Keratinocyte (primary cell): Measurements from ENCODE around the gene PLAC9.

ENCODE experiments used
- EZH2 ChIP-seq: IDR thresholded peaks from one replicate; pipeline ENCODE4 v1.6.1; 2012; ENCODE audit warnings: inconsistent platforms, mild to moderate bottlenecking, low read length, moderate library complexity
- TF ChIP-seq, protein P1 (sequence below), 3 experiments: IDR thresholded peaks in 1 of 3; conservative IDR thresholded peaks in 1 of 3; optimal IDR thresholded peaks in 1 of 3; 2 replicates in 2 of 3; 3 replicates in 1 of 3; pipeline versions ENCODE3 to v1.5.1; 2011; ENCODE audit warnings: low read length in 3 of 3, mild to moderate bottlenecking in 3 of 3, moderate library complexity in 2 of 3, control low read depth in 1 of 3, inconsistent platforms in 1 of 3; ENCODE audit not compliant: insufficient read depth in 2 of 3; ENCODE audit errors: extremely low read depth in 1 of 3

DNA sequence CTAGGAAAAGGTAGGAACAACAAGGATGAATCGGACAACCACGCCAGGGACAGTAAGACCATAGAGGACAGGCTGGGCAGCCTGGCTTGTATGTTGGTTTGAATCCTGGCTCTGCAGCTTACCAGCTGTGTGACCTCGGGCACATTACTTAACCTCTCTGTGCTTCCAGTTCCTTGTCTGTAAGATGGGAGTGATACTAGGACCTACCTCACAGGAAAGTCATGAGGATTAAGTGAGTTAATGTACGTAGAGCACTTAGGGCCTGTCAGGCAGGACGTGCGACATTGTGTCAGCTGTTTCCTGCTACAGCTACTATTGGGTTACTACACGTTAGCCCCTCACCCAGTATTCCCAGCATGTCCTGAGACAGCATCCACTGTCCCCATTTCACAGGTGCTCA is 32.1 kb downstream of the PLAC9 start:
- TF ChIP-seq, protein P1, sequence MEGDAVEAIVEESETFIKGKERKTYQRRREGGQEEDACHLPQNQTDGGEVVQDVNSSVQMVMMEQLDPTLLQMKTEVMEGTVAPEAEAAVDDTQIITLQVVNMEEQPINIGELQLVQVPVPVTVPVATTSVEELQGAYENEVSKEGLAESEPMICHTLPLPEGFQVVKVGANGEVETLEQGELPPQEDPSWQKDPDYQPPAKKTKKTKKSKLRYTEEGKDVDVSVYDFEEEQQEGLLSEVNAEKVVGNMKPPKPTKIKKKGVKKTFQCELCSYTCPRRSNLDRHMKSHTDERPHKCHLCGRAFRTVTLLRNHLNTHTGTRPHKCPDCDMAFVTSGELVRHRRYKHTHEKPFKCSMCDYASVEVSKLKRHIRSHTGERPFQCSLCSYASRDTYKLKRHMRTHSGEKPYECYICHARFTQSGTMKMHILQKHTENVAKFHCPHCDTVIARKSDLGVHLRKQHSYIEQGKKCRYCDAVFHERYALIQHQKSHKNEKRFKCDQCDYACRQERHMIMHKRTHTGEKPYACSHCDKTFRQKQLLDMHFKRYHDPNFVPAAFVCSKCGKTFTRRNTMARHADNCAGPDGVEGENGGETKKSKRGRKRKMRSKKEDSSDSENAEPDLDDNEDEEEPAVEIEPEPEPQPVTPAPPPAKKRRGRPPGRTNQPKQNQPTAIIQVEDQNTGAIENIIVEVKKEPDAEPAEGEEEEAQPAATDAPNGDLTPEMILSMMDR (optimal IDR thresholded peaks at IDR 0.05 in 1 of 3, IDR thresholded peaks at IDR 0.05 in 1 of 3, conservative IDR thresholded peaks at IDR 0.05 in 1 of 3; ENCODE audit: extremely low read depth in 1 of 3, insufficient read depth in 2 of 3, low read length in 3 of 3): no peak
- no peak for TF ChIP-seq EZH2
